MM.1S (cell line): ENCODE results near the gene PPFIA2.

Experiments used
- DNase-seq: peaks from one replicate; pipeline ENCODE4 v3.0.0-alpha.2; 2015
- H2AFZ ChIP-seq: fragments of 300-600 bp; sonication (generic); 2 replicates; pipeline ENCODE4 v1.6.0; 2016; ENCODE audit warnings: antibody characterized with exemption, low read length
- H3F3A ChIP-seq: fragments of 300-600 bp; sonication (generic); 2 replicates; pipeline ENCODE4 v1.6.1; 2016; ENCODE audit warnings: mild to moderate bottlenecking, antibody characterized with exemption, low read length, moderate library complexity, mixed read lengths; ENCODE audit not compliant: insufficient read depth
- H3K27ac ChIP-seq: fragments of 300-600 bp; sonication (generic); 2 replicates; pipeline ENCODE4 v1.5.1; 2016; ENCODE audit warnings: mild to moderate bottlenecking, low read length
- H3K27me3 ChIP-seq: fragments of 300-600 bp; sonication (generic); replicated peaks from 2 replicates; pipeline ENCODE4 v1.6.0; 2016; ENCODE audit warnings: low read length; ENCODE audit not compliant: insufficient read depth
- H3K36me3 ChIP-seq: fragments of 300-600 bp; sonication (generic); replicated peaks from 2 replicates; pipeline ENCODE4 v1.6.1; 2016; ENCODE audit warnings: mild to moderate bottlenecking, low read length, mixed read lengths; ENCODE audit not compliant: insufficient read depth
- H3K4me1 ChIP-seq: fragments of 300-600 bp; sonication (generic); 2 replicates; pipeline ENCODE4 v1.6.1; 2016; ENCODE audit warnings: low read length, mixed read lengths
- H3K4me2 ChIP-seq: fragments of 300-600 bp; sonication (generic); 2 replicates; pipeline ENCODE4 v1.6.0; 2016; ENCODE audit warnings: low read depth, low read length
- H3K4me3 ChIP-seq: fragments of 300-600 bp; sonication (generic); 2 replicates; pipeline ENCODE4 v1.5.1; 2016; ENCODE audit warnings: low read length, mixed read lengths
- H3K79me2 ChIP-seq: fragments of 300-600 bp; sonication (generic); 2 replicates; pipeline ENCODE4 v1.6.1; 2016; ENCODE audit warnings: mixed run types, low read length, mixed read lengths
- H3K9ac ChIP-seq: fragments of 300-600 bp; sonication (generic); 2 replicates; pipeline ENCODE4 v1.6.1; 2016; ENCODE audit warnings: low read length, mixed read lengths
- H3K9me2 ChIP-seq: fragments of 300-600 bp; sonication (generic); replicated peaks from 2 replicates; pipeline ENCODE4 v1.6.1; 2016; ENCODE audit warnings: mild to moderate bottlenecking, low read length, mixed read lengths; ENCODE audit not compliant: insufficient read depth
- H3K9me3 ChIP-seq: fragments of 300-600 bp; sonication (generic); replicated peaks from 2 replicates; pipeline ENCODE4 v1.6.1; 2016; ENCODE audit warnings: mild to moderate bottlenecking, low read length, mixed read lengths; ENCODE audit not compliant: insufficient read depth
- H4K20me1 ChIP-seq: fragments of 300-600 bp; sonication (generic); 2 replicates; pipeline ENCODE4 v1.6.1; 2016; ENCODE audit warnings: mild to moderate bottlenecking, low read length, moderate library complexity, mixed read lengths; ENCODE audit not compliant: insufficient read depth
- EZH2 ChIP-seq: fragments of 300-600 bp; sonication (generic); optimal IDR thresholded peaks from 2 replicates; pipeline ENCODE3; 2017; ENCODE audit warnings: low read depth, mild to moderate bottlenecking, antibody characterized with exemption, low read length, mixed read lengths
- EZH2phosphoT487 ChIP-seq: fragments of 300-600 bp; sonication (generic); IDR thresholded peaks from 2 replicates; pipeline ENCODE4 v1.6.1; 2018; ENCODE audit warnings: antibody characterized with exemption, low read length
- TF ChIP-seq, protein P1 (sequence below): fragments of 300-600 bp; sonication (generic); IDR thresholded peaks from 2 replicates; pipeline ENCODE4 v1.5.1; 2016; ENCODE audit warnings: antibody characterized with exemption, low read length, mixed read lengths

Gene PPFIA2

DNA sequence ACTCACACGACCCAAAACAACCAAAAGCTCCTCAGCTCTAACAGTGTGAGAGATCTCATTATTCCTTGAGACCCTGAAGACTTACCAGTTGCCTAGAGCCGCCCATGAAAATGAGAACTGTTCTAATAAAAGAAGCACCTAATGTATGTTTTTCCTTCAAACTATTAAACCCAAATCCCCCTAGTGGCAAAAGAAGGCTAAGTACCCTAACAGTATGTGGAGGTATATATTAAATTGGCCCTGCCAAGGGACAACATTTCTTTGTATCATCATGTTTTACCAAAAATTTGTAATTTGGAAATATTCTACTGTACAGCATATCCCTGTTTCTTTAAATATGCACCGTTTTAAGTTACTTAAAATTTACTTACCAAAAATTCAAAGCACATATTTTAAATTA is 38.0 kb upstream of the PPFIA2 start:
- peak; percentile 48 for DNase-seq
- H3K27me3 ChIP-seq = no peaks in the 10 kb centered on the region
- no peaks in the 10 kb centered on the region for H3F3A ChIP-seq
- no peak overlapping the region for H2AFZ ChIP-seq
- H3K36me3 ChIP-seq = no peaks in the 10 kb centered on the region
- H4K20me1 ChIP-seq = no peaks in the 10 kb centered on the region
- H3K4me3 ChIP-seq = no peak overlapping the region
- H3K9ac ChIP-seq = no peak overlapping the region
- no peak overlapping the region for H3K27ac ChIP-seq
- no peaks in the 10 kb centered on the region for H3K9me2 ChIP-seq
- TF ChIP-seq EZH2phosphoT487 = no peak
- TF ChIP-seq, protein P1, sequence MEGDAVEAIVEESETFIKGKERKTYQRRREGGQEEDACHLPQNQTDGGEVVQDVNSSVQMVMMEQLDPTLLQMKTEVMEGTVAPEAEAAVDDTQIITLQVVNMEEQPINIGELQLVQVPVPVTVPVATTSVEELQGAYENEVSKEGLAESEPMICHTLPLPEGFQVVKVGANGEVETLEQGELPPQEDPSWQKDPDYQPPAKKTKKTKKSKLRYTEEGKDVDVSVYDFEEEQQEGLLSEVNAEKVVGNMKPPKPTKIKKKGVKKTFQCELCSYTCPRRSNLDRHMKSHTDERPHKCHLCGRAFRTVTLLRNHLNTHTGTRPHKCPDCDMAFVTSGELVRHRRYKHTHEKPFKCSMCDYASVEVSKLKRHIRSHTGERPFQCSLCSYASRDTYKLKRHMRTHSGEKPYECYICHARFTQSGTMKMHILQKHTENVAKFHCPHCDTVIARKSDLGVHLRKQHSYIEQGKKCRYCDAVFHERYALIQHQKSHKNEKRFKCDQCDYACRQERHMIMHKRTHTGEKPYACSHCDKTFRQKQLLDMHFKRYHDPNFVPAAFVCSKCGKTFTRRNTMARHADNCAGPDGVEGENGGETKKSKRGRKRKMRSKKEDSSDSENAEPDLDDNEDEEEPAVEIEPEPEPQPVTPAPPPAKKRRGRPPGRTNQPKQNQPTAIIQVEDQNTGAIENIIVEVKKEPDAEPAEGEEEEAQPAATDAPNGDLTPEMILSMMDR = peak; percentile 46
- no peak for TF ChIP-seq EZH2
- no peaks in the 10 kb centered on the region for H3K4me1 ChIP-seq
- no peaks in the 10 kb centered on the region for H3K9me3 ChIP-seq
- no peaks in the 10 kb centered on the region for H3K79me2 ChIP-seq
- H3K4me2 ChIP-seq = no peak overlapping the region

DNA sequence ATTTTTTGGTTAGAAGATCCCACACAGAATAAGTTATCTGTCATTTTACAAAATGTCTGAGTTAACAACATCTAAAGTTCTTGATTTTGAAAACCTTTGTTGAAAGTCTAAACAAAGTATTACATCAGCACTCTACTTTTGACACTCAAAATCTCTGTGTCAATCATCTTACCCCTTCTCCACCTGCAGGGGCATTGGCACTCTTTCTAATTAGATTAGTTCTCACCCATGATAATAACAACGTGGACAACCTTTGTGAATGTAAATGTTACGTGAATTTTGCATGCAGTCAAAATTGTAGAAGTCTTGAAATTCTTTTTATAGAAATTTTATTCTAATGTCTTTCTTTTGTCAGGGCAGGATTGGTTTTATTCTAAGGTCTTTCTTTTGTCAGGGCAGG is 33.5 kb upstream of the PPFIA2 start:
- no peak overlapping the region for H3K4me3 ChIP-seq
- H3K9me2 ChIP-seq = no peaks in the 10 kb centered on the region
- no peak overlapping the region for H3K9ac ChIP-seq
- no peak overlapping the region for H3K27ac ChIP-seq
- no peaks in the 10 kb centered on the region for H3K4me1 ChIP-seq
- no peak overlapping the region for H3K4me2 ChIP-seq
- H4K20me1 ChIP-seq = no peaks in the 10 kb centered on the region
- no peaks in the 10 kb centered on the region for H3K79me2 ChIP-seq
- no peaks in the 10 kb centered on the region for H3F3A ChIP-seq
- no peaks in the 10 kb centered on the region for H3K9me3 ChIP-seq
- no peak overlapping the region for H2AFZ ChIP-seq
- DNase-seq = no peak
- no peaks in the 10 kb centered on the region for H3K36me3 ChIP-seq
- TF ChIP-seq EZH2phosphoT487 = no peak
- no peak for TF ChIP-seq EZH2
- TF ChIP-seq, protein P1 = no peak
- no peaks in the 10 kb centered on the region for H3K27me3 ChIP-seq

DNA sequence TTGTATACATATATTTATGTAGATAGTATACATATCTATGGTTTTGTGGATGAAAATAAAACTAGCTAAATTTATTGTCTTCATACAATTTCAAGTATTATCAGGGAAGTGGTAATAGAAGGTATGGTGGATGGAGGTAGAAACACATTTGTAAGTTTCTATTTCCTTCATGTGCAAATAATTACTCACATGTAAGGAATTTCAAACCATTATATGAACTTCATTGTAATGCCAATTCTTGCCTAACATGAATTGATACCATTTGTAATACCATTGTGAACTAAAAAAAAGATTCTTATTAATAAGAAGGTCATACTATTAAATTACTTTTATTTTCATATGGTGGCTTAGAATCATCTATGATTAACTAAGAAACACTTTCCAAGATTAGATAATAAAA is 20.1 kb upstream of the PPFIA2 start:
- no peak for DNase-seq
- Histone ChIP-seq H4K20me1 (no peaks in the 10 kb centered on the region), H3F3A (no peaks in the 10 kb centered on the region), H3K9me2 (no peaks in the 10 kb centered on the region), H3K9me3 (no peaks in the 10 kb centered on the region), H2AFZ (no peak overlapping the region), H3K27me3 (no peaks in the 10 kb centered on the region), H3K79me2 (no peaks in the 10 kb centered on the region), H3K9ac (no peak overlapping the region), H3K4me2 (no peak overlapping the region), H3K36me3 (no peaks in the 10 kb centered on the region), H3K4me1 (no peaks in the 10 kb centered on the region), H3K27ac (no peak overlapping the region), H3K4me3 (no peak overlapping the region)
- TF ChIP-seq, protein P1 = no peak
- TF ChIP-seq EZH2phosphoT487 (no peak), EZH2 (no peak)

DNA sequence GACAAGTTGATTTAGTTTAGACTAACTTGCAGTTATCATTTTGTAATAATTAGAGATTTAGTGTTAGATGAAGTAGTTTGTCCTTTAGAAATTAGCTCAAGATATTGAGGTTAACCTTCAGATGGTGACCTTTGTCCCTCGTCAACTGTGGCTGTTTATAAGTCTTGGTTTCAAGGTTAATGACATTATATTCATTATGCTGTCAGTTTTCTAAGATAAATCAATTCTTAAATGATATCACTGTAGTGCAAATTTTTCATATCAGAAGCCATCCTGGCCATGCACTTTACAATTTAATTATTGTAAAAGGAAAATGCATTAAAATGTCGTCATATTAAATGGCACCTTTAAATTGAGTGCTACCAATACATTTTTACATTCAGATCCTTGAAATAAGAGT is 19.6 kb upstream of the PPFIA2 start:
- Histone ChIP-seq H3F3A (no peaks in the 10 kb centered on the region), H3K27ac (no peak overlapping the region), H4K20me1 (no peaks in the 10 kb centered on the region)

More for the DNA sequence above, 19.6 kb upstream of the PPFIA2 start:
- Histone ChIP-seq H3K27me3 (no peaks in the 10 kb centered on the region), H3K4me1 (no peaks in the 10 kb centered on the region), H3K4me3 (no peak overlapping the region), H3K9ac (no peak overlapping the region), H3K79me2 (no peaks in the 10 kb centered on the region), H3K4me2 (no peak overlapping the region), H2AFZ (no peak overlapping the region), H3K36me3 (no peaks in the 10 kb centered on the region), H3K9me3 (no peaks in the 10 kb centered on the region), H3K9me2 (no peaks in the 10 kb centered on the region)
- TF ChIP-seq EZH2phosphoT487 (no peak), EZH2 (no peak)
- TF ChIP-seq, protein P1 = no peak
- DNase-seq = no peak
